HG02588 (cell line): Measurements from ENCODE around the gene SIAE.
"Not testable (repeated sequence)": the region's sequence is repeated elsewhere in the genome, so short reads cannot be mapped to it uniquely, and the experiment has no call there.

Source experiments
- ATAC-seq: cut with Tn5 transposase; IDR thresholded peaks from one replicate; pipeline ENCODE4 v1.9.1; 2021; ENCODE audit warnings: mild to moderate bottlenecking, moderate library complexity; ENCODE audit not compliant: unreplicated experiment

Gene SIAE

GRCh38 chr11:124625504-124626168 lies 47.9 kb downstream of the SIAE start:
- no peak for ATAC-seq

- no peak for ATAC-seq
Measured at GRCh38 chr11:124623861-124624525, 49.5 kb downstream of the SIAE start.

GRCh38 chr11:124622531-124623451 lies 50.7 kb downstream of the SIAE start, which contains the start of gene TBRG1:
Gene TBRG1 (plus strand): TSS chr11:124622864. CDS start chr11:124623084, 220 bp downstream.
- peak; percentile 98 for ATAC-seq

- no peak for ATAC-seq
Measured at GRCh38 chr11:124618863-124619262, 54.7 kb downstream of the SIAE start.

GRCh38 chr11:124612567-124613246 lies 60.8 kb downstream of the SIAE start:
- ATAC-seq: no peak

GRCh38 chr11:124612045-124612444 lies 61.5 kb downstream of the SIAE start:
- ATAC-seq: no peak

- no peak for ATAC-seq
Measured at GRCh38 chr11:124611064-124611463, 62.5 kb downstream of the SIAE start, which contains the start of gene PANX3. Gene PANX3 (plus strand): TSS chr11:124611428. CDS start chr11:124611557, 129 bp downstream.

GRCh38 chr11:124610295-124610694 lies 63.2 kb downstream of the SIAE start:
- ATAC-seq: no peak

- ATAC-seq: no peak
Measured at GRCh38 chr11:124608147-124608546, 65.4 kb downstream of the SIAE start.

GRCh38 chr11:124605719-124606118 lies 67.8 kb downstream of the SIAE start:
- ATAC-seq: no peak

GRCh38 chr11:124602723-124603122 lies 70.8 kb downstream of the SIAE start:
- not testable (repeated sequence) for ATAC-seq

- ATAC-seq: no peak
Measured at GRCh38 chr11:124602193-124602592, 71.3 kb downstream of the SIAE start.

- no peak for ATAC-seq
Measured at GRCh38 chr11:124600621-124601320, 72.8 kb downstream of the SIAE start.

GRCh38 chr11:124597626-124598025 lies 75.9 kb downstream of the SIAE start:
- ATAC-seq: no peak

GRCh38 chr11:124595302-124595701 lies 78.2 kb downstream of the SIAE start:
- no peak for ATAC-seq

- ATAC-seq: no peak
Measured at GRCh38 chr11:124592627-124593026, 80.9 kb downstream of the SIAE start.

GRCh38 chr11:124591430-124591829 lies 82.1 kb downstream of the SIAE start:
- no peak for ATAC-seq

GRCh38 chr11:124586238-124586860 lies 87.2 kb downstream of the SIAE start:
- no peak for ATAC-seq

GRCh38 chr11:124584681-124585372 lies 88.7 kb downstream of the SIAE start:
- no peak for ATAC-seq
